T-helper 2 cell treated with Interferon-gamma antibody and Interleukin-4, amounts not matched to agents 5 μg/mL and 100 μg/mL, for 36 hours (primary cell): ENCODE results near the gene FBXO46.

Experiments used
- DNase-seq: peaks from one replicate; pipeline ENCODE4 v3.0.0; 2021; ENCODE audit warnings: low spot score
- H3K27ac Mint-ChIP-seq: one replicate; pipeline ENCODE4 v1.8.0; 2021; ENCODE audit warnings: mild to moderate bottlenecking, mixed read lengths
- H3K27me3 Mint-ChIP-seq: one replicate; pipeline ENCODE4 v1.8.0; 2021; ENCODE audit warnings: low read depth, mixed read lengths
- H3K36me3 Mint-ChIP-seq: one replicate; pipeline ENCODE4 v1.8.0; 2021; ENCODE audit warnings: low read depth, mixed read lengths
- H3K4me1 Mint-ChIP-seq: one replicate; pipeline ENCODE4 v1.8.0; 2021; ENCODE audit warnings: low read depth, mixed read lengths
- H3K4me3 Mint-ChIP-seq: one replicate; pipeline ENCODE4 v1.8.0; 2022; ENCODE audit warnings: mild to moderate bottlenecking, moderate library complexity, mixed read lengths
- H3K9me3 Mint-ChIP-seq: one replicate; pipeline ENCODE4 v1.8.0; 2021; ENCODE audit warnings: mixed read lengths

FBXO46 gene

GRCh38 chr19:45768984-45769782 is 38.5 kb upstream of the FBXO46 start, which contains the start of gene SIX5:
TSS of gene SIX5 (minus strand) at chr19:45769252. CDS start at chr19:45768844, 408 bp downstream.
- H3K9me3 Mint-ChIP-seq: no peaks in the 10 kb centered on the region
- H3K4me3 Mint-ChIP-seq: peak within 1 kb of the TSS; percentile 87
- peaks cover 8% of the 10 kb centered on the region for H3K4me1 Mint-ChIP-seq
- no peaks in the 10 kb centered on the region for H3K36me3 Mint-ChIP-seq
- DNase-seq: peak; percentile 96
- peak within 1 kb of the TSS; percentile 79 for H3K27ac Mint-ChIP-seq
- peaks cover 20% of the 10 kb centered on the region for H3K27me3 Mint-ChIP-seq

- Mint-ChIP-seq H3K4me3 (peak overlapping the region; percentile 87), H3K36me3 (no peaks in the 10 kb centered on the region), H3K9me3 (no peaks in the 10 kb centered on the region), H3K4me1 (peaks cover 8% of the 10 kb centered on the region), H3K27ac (peak overlapping the region; percentile 65), H3K27me3 (peaks cover 20% of the 10 kb centered on the region)
- no peak for DNase-seq
These were observed 37.9 kb upstream of the FBXO46 start for GRCh38 chr19:45768655-45768983.

GRCh38 chr19:45767881-45768654 is 37.4 kb upstream of the FBXO46 start:
- Mint-ChIP-seq H3K4me1 (peaks cover 8% of the 10 kb centered on the region), H3K36me3 (no peaks in the 10 kb centered on the region), H3K27ac (no peak overlapping the region), H3K9me3 (no peaks in the 10 kb centered on the region), H3K27me3 (peaks cover 20% of the 10 kb centered on the region), H3K4me3 (peak overlapping the region; percentile 63)
- peak; percentile 42 for DNase-seq

GRCh38 chr19:45767410-45767880 is 36.7 kb upstream of the FBXO46 start:
- Mint-ChIP-seq H3K36me3 (no peaks in the 10 kb centered on the region), H3K4me1 (peaks cover 8% of the 10 kb centered on the region), H3K27ac (no peak overlapping the region), H3K27me3 (peaks cover 20% of the 10 kb centered on the region), H3K9me3 (no peaks in the 10 kb centered on the region), H3K4me3 (peak overlapping the region; percentile 32)
- no peak for DNase-seq

GRCh38 chr19:45766869-45767346 is 36.2 kb upstream of the FBXO46 start:
- Mint-ChIP-seq H3K36me3 (no peaks in the 10 kb centered on the region), H3K4me3 (peak overlapping the region; percentile 32), H3K27ac (no peak overlapping the region), H3K27me3 (peaks cover 17% of the 10 kb centered on the region), H3K9me3 (no peaks in the 10 kb centered on the region), H3K4me1 (peaks cover 8% of the 10 kb centered on the region)
- no peak for DNase-seq

GRCh38 chr19:45766296-45766868 is 35.7 kb upstream of the FBXO46 start:
- DNase-seq: no peak
- Mint-ChIP-seq H3K27me3 (peaks cover 17% of the 10 kb centered on the region), H3K9me3 (no peaks in the 10 kb centered on the region)

GRCh38 chr19:45765702-45766295 is 35.1 kb upstream of the FBXO46 start:
- Mint-ChIP-seq H3K4me1 (peaks cover 8% of the 10 kb centered on the region), H3K4me3 (no peak overlapping the region), H3K36me3 (no peaks in the 10 kb centered on the region), H3K27me3 (peaks cover 17% of the 10 kb centered on the region), H3K9me3 (no peaks in the 10 kb centered on the region), H3K27ac (no peak overlapping the region)
- DNase-seq: no peak

More at GRCh38 chr19:45766296-45766868, 35.7 kb upstream of the FBXO46 start:
- no peak overlapping the region for H3K4me3 Mint-ChIP-seq
- H3K36me3 Mint-ChIP-seq: no peaks in the 10 kb centered on the region
- peaks cover 8% of the 10 kb centered on the region for H3K4me1 Mint-ChIP-seq
- no peak overlapping the region for H3K27ac Mint-ChIP-seq

- no peak overlapping the region for H3K27ac Mint-ChIP-seq
- H3K4me3 Mint-ChIP-seq: no peak overlapping the region
- no peaks in the 10 kb centered on the region for H3K9me3 Mint-ChIP-seq
- DNase-seq: no peak
- peaks cover 17% of the 10 kb centered on the region for H3K27me3 Mint-ChIP-seq
- no peaks in the 10 kb centered on the region for H3K36me3 Mint-ChIP-seq
- H3K4me1 Mint-ChIP-seq: peaks cover 7% of the 10 kb centered on the region
These were observed 34.4 kb upstream of the FBXO46 start for GRCh38 chr19:45764945-45765701.

- Mint-ChIP-seq H3K4me3 (no peak overlapping the region), H3K27me3 (peaks cover 17% of the 10 kb centered on the region)
These were observed 33.8 kb upstream of the FBXO46 start for GRCh38 chr19:45764475-45764874.

GRCh38 chr19:45763691-45764294 is 33.1 kb upstream of the FBXO46 start:
- Mint-ChIP-seq H3K9me3 (no peaks in the 10 kb centered on the region), H3K27me3 (peaks cover 15% of the 10 kb centered on the region), H3K4me3 (no peak overlapping the region)

More at GRCh38 chr19:45764475-45764874, 33.8 kb upstream of the FBXO46 start:
- H3K36me3 Mint-ChIP-seq: no peaks in the 10 kb centered on the region
- no peak overlapping the region for H3K27ac Mint-ChIP-seq
- no peak for DNase-seq
- no peaks in the 10 kb centered on the region for H3K9me3 Mint-ChIP-seq
- peaks cover 3% of the 10 kb centered on the region for H3K4me1 Mint-ChIP-seq

GRCh38 chr19:45762870-45763631 is 32.4 kb upstream of the FBXO46 start:
- Mint-ChIP-seq H3K4me1 (no peaks in the 10 kb centered on the region), H3K36me3 (no peaks in the 10 kb centered on the region), H3K9me3 (no peaks in the 10 kb centered on the region), H3K27me3 (peaks cover 14% of the 10 kb centered on the region), H3K27ac (no peak overlapping the region), H3K4me3 (no peak overlapping the region)
- DNase-seq: no peak

More at GRCh38 chr19:45763691-45764294, 33.1 kb upstream of the FBXO46 start:
- Mint-ChIP-seq H3K36me3 (no peaks in the 10 kb centered on the region), H3K27ac (no peak overlapping the region), H3K4me1 (peaks cover under 1% of the 10 kb centered on the region)
- no peak for DNase-seq

GRCh38 chr19:45761714-45762113 is 31.0 kb upstream of the FBXO46 start:
- Mint-ChIP-seq H3K27ac (no peak overlapping the region), H3K9me3 (no peaks in the 10 kb centered on the region), H3K4me1 (no peaks in the 10 kb centered on the region), H3K27me3 (peaks cover 10% of the 10 kb centered on the region), H3K36me3 (no peaks in the 10 kb centered on the region), H3K4me3 (no peak overlapping the region)
- DNase-seq: no peak
